H4 (cell line): ENCODE measurements around the gene TEAD3. TPM values are rescaled to one million over a fixed set of nuclear protein-coding genes. Genes with fewer than 3 reads are reported as not detected.

Source experiments
- DNase-seq: peaks from one replicate; pipeline ENCODE4 v3.0.0-alpha.2; 2015; ENCODE audit warnings: low spot score
- total RNA-seq: library from RNA; depleted of rRNA; stranded (reverse); fragments of >200 nt; shearing (Covaris generic); gene quantifications from 2 replicates; pipeline ENCODE4 v1.2.3, GENCODE V29; 2014

TEAD3 gene
- total RNA-seq, 1 experiment from 2014 or later = 7.1 TPM

DNA sequence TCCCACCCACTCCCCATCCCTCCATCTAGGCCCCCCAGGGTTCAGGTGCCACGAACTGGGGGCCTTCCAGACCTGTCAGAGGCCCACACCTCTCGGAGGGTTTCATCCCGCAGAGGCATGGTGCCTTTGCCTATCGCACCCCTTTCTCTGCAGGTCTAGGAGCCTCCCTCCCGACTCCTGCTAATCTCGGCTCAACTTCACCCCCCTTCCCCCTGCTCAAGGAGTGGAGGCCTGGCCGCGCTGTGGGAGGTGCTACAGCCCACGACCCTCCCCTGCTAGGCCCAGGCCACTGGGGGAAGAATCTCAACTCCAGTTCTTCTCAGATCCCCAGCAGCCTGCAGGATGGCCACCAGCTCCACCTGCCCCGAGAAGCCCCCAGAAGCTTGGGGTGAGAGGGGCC, 15.9 kb upstream of the TEAD3 start, which contains the start of gene TULP1:
Gene TULP1, minus strand, starts transcription at position 157 of the 400 bp plus-strand sequence. Its CDS starts 38 bp downstream, at position 119.
- no peak for DNase-seq

DNA sequence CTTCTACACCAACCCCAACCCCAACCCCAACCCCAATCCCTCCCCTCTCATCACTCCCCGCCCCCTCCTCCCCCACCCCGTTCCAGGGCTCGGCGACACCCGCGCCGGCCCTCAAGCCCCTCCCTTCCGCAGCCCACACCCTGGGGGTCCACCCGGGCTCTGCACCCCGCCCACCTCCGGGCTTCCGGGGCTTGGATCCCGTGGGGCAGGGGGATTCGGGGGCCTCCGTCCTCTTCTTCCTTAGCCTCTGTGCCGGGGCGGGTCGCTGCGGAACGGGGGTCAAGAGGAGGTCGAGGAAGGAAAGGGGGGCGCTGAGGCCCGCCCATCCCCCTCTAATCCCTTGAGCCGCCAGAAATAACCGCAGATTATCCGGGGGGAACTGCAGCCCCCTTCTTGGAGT, 15.1 kb upstream of the TEAD3 start:
- no peak for DNase-seq

- no peak for DNase-seq
Observed at GRCh38 chr6:35511562-35511941, 14.7 kb upstream of the TEAD3 start.

DNA sequence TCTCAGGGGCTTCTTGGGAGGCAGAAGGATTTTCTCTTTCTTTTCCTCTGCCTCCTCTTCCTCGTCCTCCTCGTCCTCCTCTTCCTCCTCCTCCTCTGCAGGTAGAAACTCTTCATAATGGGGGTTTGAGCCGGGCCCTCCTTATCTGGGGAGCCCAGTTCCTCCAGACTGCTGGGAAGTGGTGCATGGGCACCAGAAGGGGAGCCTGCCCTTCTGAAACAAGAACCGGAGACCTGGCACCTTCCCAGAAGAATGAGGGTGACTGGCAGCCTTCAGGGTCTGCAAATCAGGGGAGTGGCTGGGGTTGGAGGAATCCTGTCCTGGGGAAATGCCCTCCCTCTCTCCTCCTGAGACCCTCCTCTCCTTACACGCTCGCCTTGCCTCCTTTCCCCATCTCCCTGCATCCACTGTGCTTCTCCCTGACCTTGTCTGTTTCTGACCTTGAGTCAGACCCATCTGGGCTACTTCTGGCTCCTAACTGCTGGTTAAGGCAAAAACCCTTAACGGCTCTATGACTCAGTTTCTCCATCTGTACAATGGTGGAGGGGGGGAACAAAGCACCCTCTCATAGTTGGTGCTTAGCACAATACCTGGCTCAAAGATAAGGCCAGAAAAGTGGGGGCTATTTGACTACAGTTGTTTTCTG, 14.2 kb upstream of the TEAD3 start:
- no peak for DNase-seq

DNA sequence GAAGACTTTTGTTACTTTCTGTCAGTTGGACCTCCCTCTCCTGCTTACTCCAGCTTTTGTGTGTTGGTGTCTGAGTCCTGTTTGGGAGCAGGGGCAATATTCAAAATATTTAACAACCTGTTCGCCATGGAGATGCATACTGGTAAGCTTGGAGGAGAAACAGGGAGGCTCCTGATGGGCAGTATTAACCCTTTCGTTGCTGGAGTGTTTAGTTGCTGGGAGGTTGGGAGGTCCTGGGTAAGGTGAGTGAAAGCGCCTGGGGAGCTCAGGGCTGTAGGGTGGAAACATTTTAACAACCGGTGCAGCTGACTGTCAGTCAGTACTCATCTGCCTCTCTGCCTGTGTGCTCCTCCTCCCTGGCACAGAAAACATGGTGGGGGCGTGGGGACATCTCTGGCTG, 11.7 kb upstream of the TEAD3 start:
- no peak for DNase-seq

GRCh38 chr6:35508027-35508426, 11.1 kb upstream of the TEAD3 start:
- no peak for DNase-seq

DNA sequence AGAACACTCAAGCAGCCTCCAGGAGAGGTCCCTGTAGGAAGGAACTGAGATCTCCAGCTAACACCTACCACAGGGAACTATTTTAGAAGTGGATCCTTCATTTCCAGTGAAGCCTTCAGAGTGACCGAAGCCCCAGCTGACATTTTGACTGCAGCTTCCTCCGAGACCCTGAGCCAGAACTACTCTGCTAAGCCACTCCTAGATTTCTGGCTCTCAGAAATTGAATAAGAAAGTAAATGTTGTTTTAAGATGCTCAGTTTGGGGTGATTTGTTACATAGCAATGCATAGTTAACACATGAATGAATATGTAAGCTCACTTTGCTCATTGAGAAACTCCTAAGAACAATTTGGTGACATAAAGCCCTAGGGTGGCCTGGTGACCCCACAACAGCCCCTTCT, 10.3 kb upstream of the TEAD3 start:
- DNase-seq = no peak

DNA sequence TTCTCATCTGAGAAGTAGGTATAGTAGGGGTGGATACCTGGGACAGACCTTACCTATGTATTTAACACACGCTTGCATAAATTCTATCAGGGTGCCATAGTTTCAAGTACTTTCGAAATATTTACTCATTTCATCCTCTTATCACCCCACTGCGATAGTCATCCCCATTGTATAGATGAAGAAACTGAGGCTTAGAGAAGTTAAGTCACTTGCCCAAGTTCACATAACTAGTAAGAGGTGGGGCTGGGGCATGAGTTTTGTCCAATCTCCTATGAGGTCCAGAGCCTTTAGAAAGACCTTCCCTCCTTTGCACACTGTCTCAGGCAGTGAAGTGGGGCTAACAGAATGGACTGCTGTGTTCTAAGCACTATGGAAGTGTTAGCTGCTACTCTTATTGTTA, 9.7 kb upstream of the TEAD3 start:
- DNase-seq = no peak

DNA sequence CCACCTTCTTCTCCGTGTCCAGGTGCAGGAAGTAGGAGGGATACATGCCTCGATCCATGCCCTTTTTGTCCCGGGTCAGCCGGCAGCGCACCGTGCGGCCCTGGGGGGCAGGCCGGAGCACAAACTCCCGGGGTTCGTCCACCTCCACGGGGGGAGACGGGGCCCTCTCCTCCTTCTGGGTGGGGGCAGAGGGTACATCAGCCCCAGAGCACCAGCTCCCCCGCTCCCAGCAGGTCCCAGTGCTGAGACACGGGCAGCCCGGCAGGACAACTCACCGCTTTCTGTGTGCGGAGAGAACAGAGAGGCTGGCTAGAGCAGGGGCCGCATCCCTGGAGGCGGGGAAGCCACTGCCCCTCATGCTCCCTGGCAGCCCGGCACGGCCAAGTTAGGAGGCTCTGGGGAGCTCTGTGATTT, 9.1 kb upstream of the TEAD3 start:
- no peak for DNase-seq

- DNase-seq = no peak
Observed at GRCh38 chr6:35503534-35503933, 6.7 kb upstream of the TEAD3 start.

DNA sequence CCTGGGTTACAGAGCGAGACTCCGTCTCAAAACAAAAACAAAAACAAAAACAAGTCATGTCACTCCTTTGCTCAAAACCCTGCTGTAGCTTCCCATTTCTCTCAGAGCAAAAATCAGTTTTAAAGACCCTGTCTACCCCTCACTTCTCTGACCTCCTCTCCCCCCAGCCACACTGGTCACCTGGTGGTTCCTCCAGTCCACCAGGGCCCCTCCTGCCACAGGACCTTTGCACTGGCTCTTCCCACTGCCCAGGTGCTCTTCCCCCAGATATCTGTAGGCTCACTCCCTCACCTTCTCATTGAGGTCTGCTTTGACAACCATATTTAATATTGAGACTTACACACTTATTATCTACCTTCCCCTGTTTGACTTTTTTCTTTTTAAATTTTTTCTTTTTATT, 4.9 kb upstream of the TEAD3 start:
- no peak for DNase-seq

DNA sequence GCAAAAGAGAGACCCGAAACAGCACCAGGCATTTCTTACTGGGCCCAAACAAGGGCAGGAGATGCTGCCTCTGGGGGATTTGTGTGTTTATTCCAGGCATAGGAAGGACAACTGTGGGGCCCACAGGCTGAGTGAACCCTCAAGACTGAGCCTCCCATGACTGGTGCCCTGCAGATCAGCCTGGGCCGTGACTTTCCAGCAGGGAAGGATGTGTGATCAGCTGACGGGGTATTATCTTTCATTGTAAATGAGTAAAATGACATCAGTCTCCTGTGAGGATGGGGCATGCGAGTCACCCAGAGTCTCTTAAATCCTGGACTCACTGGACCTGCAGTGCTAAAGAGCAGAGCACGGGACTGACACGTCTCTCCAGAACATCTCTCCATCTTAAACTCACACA, 3.9 kb upstream of the TEAD3 start:
- peak; percentile 34 for DNase-seq

GRCh38 chr6:35499372-35499771, 2.5 kb upstream of the TEAD3 start:
- DNase-seq = no peak

DNA sequence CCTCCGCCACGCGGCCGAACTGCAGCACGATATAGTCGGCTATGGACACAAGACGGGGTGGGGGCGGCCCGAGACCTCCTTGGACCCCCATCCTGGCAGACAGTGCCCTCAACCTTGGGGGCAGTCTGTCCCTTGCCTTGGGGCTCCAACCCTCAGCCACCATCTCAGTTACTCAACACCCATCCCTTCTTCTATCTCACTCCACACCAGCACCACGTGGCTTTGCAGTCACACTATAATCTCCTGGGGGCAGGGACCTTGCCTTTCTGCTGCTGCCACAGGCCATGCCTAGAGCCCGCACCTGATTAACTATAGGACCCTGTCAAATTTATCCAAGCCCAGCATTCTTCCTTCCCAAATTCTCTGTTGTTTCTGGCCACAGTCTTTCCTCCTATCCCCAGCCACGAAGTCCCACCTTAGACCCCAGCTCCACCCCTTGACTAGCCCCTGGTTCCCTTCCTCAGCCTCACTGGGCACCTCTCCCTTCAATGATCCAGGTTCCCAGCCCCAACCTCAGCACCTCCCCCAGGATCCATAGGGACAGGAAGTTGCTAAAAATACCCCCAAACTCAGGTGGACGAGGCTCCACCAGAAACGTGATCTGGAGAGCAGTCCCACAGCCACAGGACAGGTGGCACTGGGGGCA, 1.7 kb upstream of the TEAD3 start:
- no peak for DNase-seq

DNA sequence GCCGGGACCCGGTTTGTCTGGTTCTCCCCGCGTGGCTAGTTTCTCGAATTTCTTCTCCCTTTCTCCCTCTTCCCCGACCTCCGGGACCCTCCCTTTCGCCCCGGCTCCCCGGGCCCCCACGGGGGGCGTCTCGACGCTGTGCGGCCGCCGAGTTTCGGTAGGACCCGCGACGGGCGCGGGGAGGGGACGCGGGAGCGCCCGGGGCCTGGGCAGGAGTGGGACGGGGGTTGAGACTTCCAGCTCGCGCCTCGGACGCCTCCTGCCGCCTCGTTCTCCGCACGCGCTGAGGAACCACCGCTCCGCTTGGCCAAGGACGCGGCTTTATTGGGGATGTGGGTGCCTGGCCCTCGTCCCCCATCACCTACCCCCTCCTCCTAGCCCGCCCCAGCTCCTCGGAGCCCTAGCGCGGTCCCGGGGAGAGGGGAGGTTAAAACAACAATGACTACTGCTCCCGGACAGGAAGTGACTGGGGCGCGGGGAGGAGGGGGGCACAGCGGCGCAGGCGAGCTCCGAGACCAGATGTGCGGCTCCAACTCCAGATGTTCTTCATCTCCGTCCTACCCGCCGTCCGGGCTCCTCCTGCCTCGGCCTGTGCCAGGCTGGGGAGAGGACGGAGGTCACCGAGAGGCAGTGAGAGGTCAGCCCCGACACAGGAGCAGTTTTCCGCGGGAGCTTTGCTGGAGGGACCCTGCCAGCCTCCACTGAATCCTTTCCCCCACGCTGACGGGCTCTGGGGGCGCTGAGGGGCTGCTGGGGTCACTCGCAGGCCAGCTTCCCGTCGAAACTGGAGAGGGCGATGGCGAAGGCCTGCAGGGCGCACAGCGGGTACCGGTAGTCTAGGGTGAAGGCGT, 917 bp upstream of the TEAD3 start:
- DNase-seq = peak; percentile 82

DNA sequence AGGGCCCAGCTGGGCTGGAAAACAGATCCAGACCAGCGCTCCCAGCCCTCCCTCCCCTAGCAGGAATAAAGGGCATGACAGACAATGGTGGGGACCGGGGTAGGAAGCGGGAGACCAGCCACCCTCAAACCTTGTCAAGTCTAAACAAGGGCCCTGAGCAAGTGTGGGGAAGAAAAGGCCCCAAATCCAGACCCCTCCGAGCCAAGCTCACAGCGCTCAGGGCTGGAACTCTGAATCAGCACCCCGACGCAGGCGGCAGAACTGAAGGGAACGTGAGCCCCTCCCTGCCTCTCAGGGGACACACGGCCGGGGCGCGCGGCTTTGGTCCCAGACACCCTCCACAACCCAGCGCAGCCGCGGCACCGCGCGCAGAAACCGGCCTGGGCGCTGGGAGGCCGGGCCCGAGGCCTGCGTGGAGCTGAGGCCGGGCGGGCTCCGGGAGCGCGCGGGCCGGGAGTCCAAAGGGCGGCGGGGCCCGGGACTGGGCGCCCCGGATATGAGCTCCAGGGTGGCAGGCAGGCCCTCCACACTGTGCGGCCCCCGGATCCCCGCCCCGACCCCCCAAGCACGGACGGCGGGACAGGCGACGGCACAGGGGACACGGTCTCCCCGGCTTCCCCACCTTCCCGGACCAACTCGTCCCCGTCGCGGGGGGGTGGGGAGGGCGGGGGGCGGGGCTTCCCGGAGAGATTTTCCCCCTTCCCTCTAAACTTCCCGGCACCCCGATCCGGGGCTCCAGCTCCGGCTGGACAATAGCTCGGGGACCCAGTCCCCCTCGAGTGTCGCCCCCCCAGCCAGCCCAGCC, 641 bp downstream of the TEAD3 start:
- DNase-seq = no peak

GRCh38 chr6:35495258-35496035, 1.4 kb downstream of the TEAD3 start:
- DNase-seq = no peak

- DNase-seq = no peak
Observed at GRCh38 chr6:35494161-35494563, 2.7 kb downstream of the TEAD3 start.

DNA sequence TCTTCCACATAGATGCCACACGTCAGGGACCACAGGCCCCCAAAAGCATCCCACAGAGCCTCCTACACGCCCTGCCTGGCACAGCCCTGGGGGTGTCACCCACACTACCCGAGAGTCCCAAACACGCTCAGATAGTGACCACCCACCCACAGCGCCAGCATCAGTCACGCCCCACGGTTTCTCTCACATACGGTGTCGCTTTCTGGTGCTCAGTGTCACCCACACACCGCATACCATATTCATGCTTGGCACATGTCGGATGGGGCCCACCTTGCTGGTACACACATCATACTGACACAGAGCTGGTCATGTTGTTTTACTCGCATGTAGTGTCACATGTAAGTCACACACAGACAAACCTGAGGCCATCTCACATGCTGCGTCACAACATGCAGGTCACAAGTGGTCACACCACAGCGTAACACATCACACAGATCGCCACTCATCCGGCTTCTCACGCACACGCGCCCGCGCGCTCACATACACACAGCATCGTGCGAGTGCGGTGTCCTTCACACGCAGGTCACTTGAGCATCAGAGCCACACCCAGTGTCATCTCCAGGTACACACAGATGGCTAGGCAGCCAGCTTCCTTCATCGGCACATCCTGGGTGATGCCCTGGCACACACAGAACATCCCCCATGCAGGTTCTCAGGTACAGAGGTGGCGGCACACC, 3.4 kb downstream of the TEAD3 start:
- no peak for DNase-seq

- DNase-seq = no peak
Observed at GRCh38 chr6:35492974-35493284, 4.0 kb downstream of the TEAD3 start.
